OCI-LY1 (cell line): ENCODE results near the gene P2RY11.

Experiments
- H2AFZ ChIP-seq: fragments of 200-600 bp; sonication (generic), shearing (Covaris generic); 2 replicates; pipeline ENCODE4 v1.6.0; 2014; ENCODE audit warnings: antibody characterized with exemption, mild to moderate bottlenecking, low read length
- H3F3A ChIP-seq: fragments of 200-600 bp; sonication (generic), shearing (Covaris generic); 2 replicates; pipeline ENCODE4 v1.6.0; 2014; ENCODE audit warnings: mild to moderate bottlenecking, antibody characterized with exemption, low read length, moderate library complexity; ENCODE audit not compliant: insufficient read depth
- H3K27ac ChIP-seq: fragments of 200-600 bp; sonication (generic); 2 replicates; pipeline ENCODE4 v1.5.1; 2014; ENCODE audit warnings: low read length, mixed run types, mild to moderate bottlenecking, low read depth; ENCODE audit not compliant: poor library complexity, severe bottlenecking
- H3K27me3 ChIP-seq: fragments of 200-600 bp; sonication (generic); 2 replicates; pipeline ENCODE4 v1.6.0; 2014; ENCODE audit warnings: antibody characterized with exemption, mild to moderate bottlenecking, low read length, moderate library complexity; ENCODE audit not compliant: insufficient read depth
- H3K36me3 ChIP-seq: fragments of 200-600 bp; sonication (generic); 2 replicates; pipeline ENCODE4 v1.6.1; 2014; ENCODE audit warnings: mild to moderate bottlenecking, antibody characterized with exemption, low read length, moderate library complexity, mixed read lengths; ENCODE audit not compliant: insufficient read depth
- H3K4me1 ChIP-seq: fragments of 200-600 bp; sonication (generic); 2 replicates; pipeline ENCODE4 v1.5.1; 2014; ENCODE audit warnings: mild to moderate bottlenecking, low read length, moderate library complexity; ENCODE audit not compliant: insufficient read depth, severe bottlenecking
- H3K4me2 ChIP-seq: fragments of 200-600 bp; sonication (generic), shearing (Covaris generic); 2 replicates; pipeline ENCODE4 v1.6.1; 2014; ENCODE audit warnings: low read length
- H3K4me3 ChIP-seq: fragments of 200-600 bp; sonication (generic); 2 replicates; pipeline ENCODE4 v1.5.1; 2014; ENCODE audit warnings: low read length, low read depth, mild to moderate bottlenecking, mixed read lengths; ENCODE audit not compliant: poor library complexity, severe bottlenecking
- H3K79me2 ChIP-seq: fragments of 200-600 bp; shearing (Covaris generic); 2 replicates; pipeline ENCODE4 v1.6.1; 2016; ENCODE audit warnings: mixed run types, low read length, mixed read lengths; ENCODE audit not compliant: insufficient read depth
- H3K9ac ChIP-seq: fragments of 200-600 bp; sonication (generic), shearing (Covaris generic); 2 replicates; pipeline ENCODE4 v1.6.1; 2014; ENCODE audit warnings: mild to moderate bottlenecking, low read length, mixed read lengths
- H3K9me2 ChIP-seq: fragments of 200-600 bp; sonication (generic), shearing (Covaris generic); 2 replicates; pipeline ENCODE4 v1.6.1; 2014; ENCODE audit warnings: low read depth, mild to moderate bottlenecking, low read length, mixed read lengths
- H3K9me3 ChIP-seq: fragments of 200-600 bp; shearing (Covaris generic); 2 replicates; pipeline ENCODE4 v1.6.1; 2014; ENCODE audit warnings: low read length, mixed read lengths
- H4K20me1 ChIP-seq: fragments of 200-600 bp; sonication (generic), shearing (Covaris generic); 2 replicates; pipeline ENCODE4 v1.6.0; 2016; ENCODE audit warnings: mild to moderate bottlenecking, low read length; ENCODE audit not compliant: insufficient read depth
- EZH2 ChIP-seq: fragments of 200-600 bp; sonication (generic), shearing (Covaris generic); IDR thresholded peaks from 2 replicates; pipeline ENCODE4 v1.8.0; 2017; ENCODE audit warnings: borderline replicate concordance, mixed run types, mild to moderate bottlenecking, antibody characterized with exemption, low read length, moderate library complexity, mixed read lengths
- TF ChIP-seq, protein P1 (sequence below): fragments of 200-600 bp; sonication (generic), shearing (Covaris generic); IDR thresholded peaks from 2 replicates; pipeline ENCODE4 v1.5.1; 2017; ENCODE audit warnings: mild to moderate bottlenecking, antibody characterized with exemption, low read length, moderate library complexity, mixed read lengths

P2RY11 gene

GRCh38 chr19:10126213-10126639 lies 14.7 kb downstream of the P2RY11 start:
- Histone ChIP-seq H3F3A (no peaks in the 10 kb centered on the region), H3K9ac (no peak overlapping the region)

GRCh38 chr19:10132905-10133304 lies 21.4 kb downstream of the P2RY11 start:
- H2AFZ ChIP-seq = no peak overlapping the region
- H3K4me1 ChIP-seq = no peaks in the 10 kb centered on the region
- H3K9me3 ChIP-seq = no peaks in the 10 kb centered on the region
- no peak overlapping the region for H3K4me2 ChIP-seq
- no peaks in the 10 kb centered on the region for H3K9me2 ChIP-seq
- H3K79me2 ChIP-seq = no peaks in the 10 kb centered on the region
- H3K27me3 ChIP-seq = no peaks in the 10 kb centered on the region
- TF ChIP-seq EZH2 = no peak
- TF ChIP-seq, protein P1, sequence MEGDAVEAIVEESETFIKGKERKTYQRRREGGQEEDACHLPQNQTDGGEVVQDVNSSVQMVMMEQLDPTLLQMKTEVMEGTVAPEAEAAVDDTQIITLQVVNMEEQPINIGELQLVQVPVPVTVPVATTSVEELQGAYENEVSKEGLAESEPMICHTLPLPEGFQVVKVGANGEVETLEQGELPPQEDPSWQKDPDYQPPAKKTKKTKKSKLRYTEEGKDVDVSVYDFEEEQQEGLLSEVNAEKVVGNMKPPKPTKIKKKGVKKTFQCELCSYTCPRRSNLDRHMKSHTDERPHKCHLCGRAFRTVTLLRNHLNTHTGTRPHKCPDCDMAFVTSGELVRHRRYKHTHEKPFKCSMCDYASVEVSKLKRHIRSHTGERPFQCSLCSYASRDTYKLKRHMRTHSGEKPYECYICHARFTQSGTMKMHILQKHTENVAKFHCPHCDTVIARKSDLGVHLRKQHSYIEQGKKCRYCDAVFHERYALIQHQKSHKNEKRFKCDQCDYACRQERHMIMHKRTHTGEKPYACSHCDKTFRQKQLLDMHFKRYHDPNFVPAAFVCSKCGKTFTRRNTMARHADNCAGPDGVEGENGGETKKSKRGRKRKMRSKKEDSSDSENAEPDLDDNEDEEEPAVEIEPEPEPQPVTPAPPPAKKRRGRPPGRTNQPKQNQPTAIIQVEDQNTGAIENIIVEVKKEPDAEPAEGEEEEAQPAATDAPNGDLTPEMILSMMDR = no peak
- no peak overlapping the region for H3K9ac ChIP-seq
- no peak overlapping the region for H3K4me3 ChIP-seq
- H3K36me3 ChIP-seq = peaks cover 97% of the 10 kb centered on the region
- no peaks in the 10 kb centered on the region for H4K20me1 ChIP-seq
- no peak overlapping the region for H3K27ac ChIP-seq
- no peaks in the 10 kb centered on the region for H3F3A ChIP-seq

More at GRCh38 chr19:10126213-10126639, 14.7 kb downstream of the P2RY11 start:
- TF ChIP-seq, protein P1 = no peak
- no peak for TF ChIP-seq EZH2
- H3K9me2 ChIP-seq = no peaks in the 10 kb centered on the region
- H3K4me3 ChIP-seq = no peak overlapping the region
- no peaks in the 10 kb centered on the region for H4K20me1 ChIP-seq
- no peak overlapping the region for H3K4me2 ChIP-seq
- no peaks in the 10 kb centered on the region for H3K4me1 ChIP-seq
- no peaks in the 10 kb centered on the region for H3K9me3 ChIP-seq
- H3K79me2 ChIP-seq = no peaks in the 10 kb centered on the region
- H3K27ac ChIP-seq = no peak overlapping the region
- H3K27me3 ChIP-seq = no peaks in the 10 kb centered on the region
- no peak overlapping the region for H2AFZ ChIP-seq
- peaks cover 68% of the 10 kb centered on the region for H3K36me3 ChIP-seq

- Histone ChIP-seq H3K27me3 (no peaks in the 10 kb centered on the region), H3K36me3 (peaks cover 99% of the 10 kb centered on the region), H3K79me2 (no peaks in the 10 kb centered on the region), H3K4me1 (no peaks in the 10 kb centered on the region), H3K9ac (no peak overlapping the region), H4K20me1 (no peaks in the 10 kb centered on the region), H3K4me3 (no peak overlapping the region), H3K9me3 (no peaks in the 10 kb centered on the region), H2AFZ (no peak overlapping the region), H3K4me2 (no peak overlapping the region), H3K27ac (no peak overlapping the region), H3K9me2 (no peaks in the 10 kb centered on the region), H3F3A (no peaks in the 10 kb centered on the region)
- TF ChIP-seq EZH2 = no peak
- TF ChIP-seq, protein P1 = no peak
These were observed 22.1 kb downstream of the P2RY11 start for GRCh38 chr19:10133596-10133995.
